Activated T-cell treated with anti-CD3 and anti-CD28 coated beads for 1 hour (primary cell): ENCODE results near the gene SYNJ2.

Experiments used
- DNase-seq: peaks from one replicate; pipeline ENCODE4 v3.0.0-alpha.2; 2020; ENCODE audit warnings: low read depth

SYNJ2 gene

DNA sequence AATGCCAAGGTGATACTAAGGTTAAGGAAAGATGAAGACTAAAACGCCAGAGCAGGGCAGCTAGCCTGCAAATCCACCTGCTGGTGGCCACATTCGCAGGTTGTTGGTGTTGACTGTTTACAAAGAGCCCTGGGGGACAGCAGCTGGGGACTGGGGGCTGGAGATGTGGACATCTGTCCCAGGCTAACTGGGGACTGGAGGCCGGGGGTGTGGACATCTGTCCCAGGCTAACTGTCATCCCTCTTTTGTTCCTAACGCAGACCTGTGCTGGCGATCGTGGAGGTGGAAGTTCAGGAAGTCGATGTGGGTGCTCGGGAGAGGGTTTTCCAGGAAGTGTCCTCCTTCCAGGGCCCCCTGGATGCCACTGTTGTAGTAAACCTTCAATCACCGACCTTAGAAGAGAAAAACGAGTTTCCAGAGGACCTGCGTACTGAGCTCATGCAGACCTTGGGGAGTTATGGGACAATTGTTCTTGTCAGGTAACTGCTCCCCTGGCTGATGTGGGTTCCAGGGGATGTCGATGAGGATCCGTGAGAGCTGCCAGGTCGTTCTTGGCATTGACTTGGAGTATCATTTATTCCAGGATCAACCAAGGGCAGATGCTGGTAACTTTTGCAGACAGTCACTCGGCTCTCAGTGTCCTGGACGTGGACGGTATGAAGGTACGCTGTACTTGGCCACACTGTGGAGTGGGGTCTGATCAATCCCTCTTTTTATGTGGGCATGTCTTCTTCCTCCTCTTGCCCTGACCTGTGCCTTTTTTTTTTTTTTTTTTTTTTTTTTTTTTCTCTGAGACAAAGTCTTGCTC, 99.4 kb downstream of the SYNJ2 start:
- no peak for DNase-seq

GRCh38 chr6:158081657-158081935, 99.9 kb downstream of the SYNJ2 start:
- no peak for DNase-seq

DNA sequence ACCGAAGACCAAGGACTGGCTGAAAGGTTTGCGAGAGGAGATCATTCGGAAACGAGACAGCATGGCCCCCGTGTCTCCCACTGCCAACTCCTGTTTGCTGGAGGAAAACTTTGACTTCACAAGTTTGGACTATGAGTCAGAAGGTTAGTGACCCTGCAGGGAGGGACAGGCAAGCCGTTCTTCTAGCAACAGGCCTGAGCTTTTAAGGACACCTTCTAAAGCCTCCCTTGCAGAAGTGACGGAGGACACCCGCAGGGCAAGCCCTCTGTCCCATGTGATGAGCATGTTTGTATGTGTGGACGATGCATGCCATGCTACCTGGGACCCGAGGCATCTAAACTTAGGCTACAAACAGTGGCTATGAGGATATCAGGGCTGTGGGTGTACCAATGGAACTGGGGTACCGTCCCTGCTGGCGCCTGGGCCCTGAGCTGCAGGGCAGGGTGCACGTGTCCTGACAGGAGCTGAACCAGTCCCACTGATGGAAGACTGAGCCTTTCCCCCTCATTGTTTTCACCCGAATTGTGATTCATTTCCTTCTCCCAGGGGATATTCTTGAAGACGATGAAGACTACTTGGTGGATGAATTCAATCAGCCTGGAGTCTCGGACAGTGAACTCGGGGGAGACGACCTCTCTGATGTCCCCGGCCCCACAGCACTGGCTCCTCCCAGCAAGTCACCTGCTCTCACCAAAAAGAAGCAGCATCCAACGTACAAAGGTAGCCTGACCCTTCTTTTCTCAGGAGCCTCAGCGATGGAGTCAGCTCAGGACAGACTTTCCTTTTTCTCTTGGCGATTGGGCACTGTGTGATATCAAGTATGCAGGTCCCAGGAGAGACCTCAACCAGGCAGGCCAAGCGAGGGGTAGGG, 102.0 kb downstream of the SYNJ2 start:
- no peak for DNase-seq

GRCh38 chr6:158085261-158086053, 103.8 kb downstream of the SYNJ2 start:
- DNase-seq = no peak

DNA sequence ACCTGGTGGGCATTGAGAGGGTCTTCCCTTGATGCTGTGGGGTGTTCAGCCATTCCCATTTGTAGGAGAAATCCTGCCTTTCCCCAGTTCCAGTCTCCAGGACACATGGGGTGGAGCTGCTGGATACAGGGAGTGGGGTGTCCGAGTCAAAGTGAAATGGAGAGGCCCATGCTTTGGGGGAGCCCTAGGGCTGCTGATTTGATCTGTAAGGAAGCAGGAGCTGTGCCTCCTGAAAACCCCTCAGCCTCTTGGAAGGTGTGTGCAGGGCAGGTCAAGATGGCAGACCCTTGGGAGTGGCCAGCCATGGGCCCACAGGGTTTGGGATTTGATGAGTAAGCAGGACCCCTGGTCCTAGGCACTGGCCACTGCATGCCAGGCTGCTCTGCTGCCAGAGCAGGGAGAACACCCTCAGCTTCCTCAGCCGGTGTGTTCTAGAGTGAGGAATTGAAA, 104.4 kb downstream of the SYNJ2 start:
- no peak for DNase-seq

- no peak for DNase-seq
These were observed 105.0 kb downstream of the SYNJ2 start for GRCh38 chr6:158086504-158087223.

DNA sequence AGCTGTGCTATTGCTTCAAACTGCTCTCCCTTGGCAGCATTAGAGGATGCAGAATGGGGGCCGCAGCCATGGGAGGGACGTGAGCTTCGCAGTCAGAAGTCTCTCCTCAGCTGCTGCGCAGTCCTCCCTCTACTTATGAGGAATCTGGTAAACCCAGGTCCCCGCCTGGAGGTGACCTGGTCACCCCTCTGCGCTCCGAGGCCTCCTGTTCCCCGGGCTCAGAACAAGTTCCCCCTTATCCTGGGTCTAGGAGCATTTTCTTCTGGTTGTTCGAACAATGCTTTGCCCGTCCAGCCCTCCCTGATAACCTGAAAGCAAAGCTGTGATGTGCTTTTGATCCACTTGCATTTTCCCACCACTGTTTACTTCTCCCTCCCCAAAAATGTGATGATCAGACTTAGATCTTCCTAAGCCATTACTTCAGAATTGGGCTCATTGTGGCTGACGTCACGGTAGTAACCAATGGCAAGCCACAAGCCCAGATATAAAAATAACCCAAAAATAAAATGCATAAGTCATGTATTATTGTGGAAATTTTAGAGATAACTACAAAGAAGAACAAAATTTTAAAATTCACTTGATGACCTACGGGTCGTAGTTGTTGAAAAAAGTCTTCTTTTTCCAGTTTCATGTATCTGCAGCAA, 105.7 kb downstream of the SYNJ2 start:
- DNase-seq = no peak

DNA sequence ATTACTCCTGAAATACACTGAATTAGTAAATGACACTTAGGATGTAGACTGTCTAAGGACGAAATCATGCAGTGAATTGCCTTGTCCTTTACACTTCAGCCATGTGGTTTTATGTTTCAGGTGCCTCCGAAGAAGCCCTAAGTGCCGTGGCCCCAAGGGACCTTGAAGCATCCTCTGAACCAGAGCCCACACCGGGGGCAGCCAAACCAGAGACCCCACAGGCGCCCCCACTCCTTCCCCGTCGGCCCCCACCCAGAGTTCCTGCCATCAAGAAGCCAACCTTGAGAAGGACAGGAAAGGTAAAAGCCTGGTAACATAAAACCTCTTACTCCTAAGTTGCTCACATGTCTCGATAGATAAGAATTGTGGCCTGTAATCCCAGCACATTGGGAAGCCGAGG, 111.1 kb downstream of the SYNJ2 start:
- DNase-seq = no peak

GRCh38 chr6:158095031-158095430, 113.4 kb downstream of the SYNJ2 start:
- no peak for DNase-seq

- DNase-seq = no peak
These were observed 114.0 kb downstream of the SYNJ2 start for GRCh38 chr6:158095671-158096070.

DNA sequence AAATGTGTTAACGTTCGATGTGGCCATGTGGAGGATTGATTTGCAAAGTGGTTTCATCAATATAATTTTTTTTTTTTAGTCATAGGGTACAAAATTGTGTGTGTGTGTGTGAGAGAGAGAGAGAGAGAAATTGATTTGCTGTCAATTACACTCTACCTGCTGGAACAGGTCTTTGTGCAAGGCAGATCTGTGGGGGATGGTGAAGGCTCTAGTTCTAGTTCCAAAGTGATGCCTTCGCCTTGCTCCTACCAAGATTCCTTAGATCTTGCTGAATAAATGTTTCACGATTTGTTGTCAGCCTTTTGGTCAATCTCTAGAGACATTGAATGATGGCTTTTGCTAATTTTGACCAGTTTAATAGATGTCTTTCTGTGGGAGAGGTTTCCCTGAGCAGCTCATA, 121.6 kb downstream of the SYNJ2 start:
- DNase-seq = no peak

DNA sequence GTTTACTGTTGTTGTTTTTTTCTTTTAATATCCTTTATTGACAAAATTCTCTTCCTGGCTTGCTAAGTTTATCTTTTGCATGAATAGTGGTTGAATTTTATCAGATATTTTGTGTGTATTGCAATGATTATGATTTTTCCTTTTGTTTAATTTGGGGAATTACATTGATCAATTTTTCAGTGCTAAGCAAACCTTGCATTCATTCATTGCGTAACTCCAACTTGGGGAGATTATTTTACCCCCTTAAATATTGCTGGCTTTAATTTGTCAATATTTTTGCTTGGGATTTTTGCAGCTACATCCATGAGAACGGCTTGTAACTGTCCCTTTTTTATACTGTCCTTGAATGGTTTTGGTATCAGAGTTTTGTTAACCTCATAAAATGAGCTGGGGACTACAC, 123.0 kb downstream of the SYNJ2 start:
- DNase-seq = no peak

- no peak for DNase-seq
These were observed 128.1 kb downstream of the SYNJ2 start for GRCh38 chr6:158109748-158110147.

- no peak for DNase-seq
These were observed 129.3 kb downstream of the SYNJ2 start for GRCh38 chr6:158110986-158111385.

DNA sequence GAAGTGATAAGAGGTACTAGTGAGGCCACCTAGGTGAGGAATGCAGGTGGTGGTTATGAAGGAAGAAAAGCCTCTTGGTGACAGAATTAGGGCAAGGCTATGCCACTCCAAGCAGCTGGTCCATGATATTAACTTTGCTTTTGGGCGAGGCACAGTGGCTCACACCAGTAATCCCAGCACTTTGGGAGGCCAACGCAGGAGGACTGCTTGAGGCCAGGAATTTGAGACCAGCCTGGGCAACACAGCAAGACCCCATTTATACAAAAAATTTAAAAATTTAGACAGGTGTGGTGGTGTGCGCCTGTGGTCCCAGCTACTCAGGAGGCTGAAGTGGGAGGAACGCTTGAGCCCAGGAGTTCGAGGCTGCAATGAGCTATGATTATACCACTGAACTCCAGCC, 130.3 kb downstream of the SYNJ2 start:
- DNase-seq = no peak

GRCh38 chr6:158113802-158114201, 132.1 kb downstream of the SYNJ2 start:
- DNase-seq = no peak

DNA sequence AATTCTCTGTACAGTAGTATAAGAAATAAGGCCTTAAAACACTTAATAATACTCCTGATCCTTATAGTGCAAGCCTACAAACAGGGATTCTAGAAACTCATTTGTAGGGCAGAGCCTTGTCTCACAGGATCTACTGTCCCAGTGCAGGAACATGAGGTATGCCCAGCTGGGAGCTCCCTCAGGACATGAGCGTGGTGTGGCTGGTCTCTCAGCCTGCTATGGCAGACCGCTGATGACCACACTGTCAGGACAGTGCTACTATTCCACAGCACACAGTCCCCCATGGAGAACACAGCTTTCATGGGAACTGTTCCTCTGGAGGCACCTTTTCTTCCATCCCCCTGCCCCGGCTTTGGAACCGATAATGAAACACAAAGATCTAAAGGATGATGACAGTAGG, 133.4 kb downstream of the SYNJ2 start:
- DNase-seq = no peak

GRCh38 chr6:158115508-158115907, 133.8 kb downstream of the SYNJ2 start:
- DNase-seq = no peak

GRCh38 chr6:158118886-158119285, 137.2 kb downstream of the SYNJ2 start:
- DNase-seq = no peak

GRCh38 chr6:158121335-158121734, 139.7 kb downstream of the SYNJ2 start:
- no peak for DNase-seq

DNA sequence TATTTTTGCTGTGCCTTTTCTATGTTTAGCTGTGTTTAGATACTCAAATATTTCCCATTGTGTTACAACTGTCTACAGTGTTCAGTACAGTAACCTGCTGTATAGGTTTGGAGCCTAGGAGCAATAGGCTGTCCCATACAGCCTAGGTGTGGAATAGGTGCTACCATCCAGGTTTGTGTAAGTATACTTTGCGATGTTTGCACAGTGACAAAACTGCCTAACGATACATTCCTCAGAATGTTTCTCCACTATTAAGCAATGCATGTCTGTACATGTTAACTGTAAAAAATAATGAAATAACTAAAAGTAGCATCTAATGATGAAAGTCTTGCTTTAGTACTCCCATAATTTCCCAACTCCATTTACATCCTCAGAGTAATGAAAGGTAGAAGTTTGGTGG, 140.4 kb downstream of the SYNJ2 start:
- DNase-seq = no peak
